HepG2 (cell line): Measurements from ENCODE around the gene VAMP8. TPM values are rescaled to one million over a fixed set of nuclear protein-coding genes. Genes with fewer than 3 reads are reported as not detected.
A peak's percentile ranks its signal among the peaks of the same experiment; 100 is the strongest.

Source experiments
- BORCS8-MEF2B ChIP-seq: sonication (generic); formaldehyde crosslinking; IDR thresholded peaks from 2 replicates; pipeline ENCODE4 v1.8.0; 2022; ENCODE audit warnings: mild to moderate bottlenecking, missing genetic modification reagents
- CTCF ChIP-seq: sonication (generic); formaldehyde crosslinking; IDR thresholded peaks from 2 replicates; pipeline ENCODE4 v1.5.0; 2020; ENCODE audit warnings: mild to moderate bottlenecking, missing genetic modification reagents, moderate library complexity
- HMG20A ChIP-seq: IDR thresholded peaks from 2 replicates; pipeline ENCODE4 v1.6.1; 2016; ENCODE audit warnings: borderline replicate concordance
- IRF1 ChIP-seq: sonication (generic); formaldehyde crosslinking; IDR thresholded peaks from 2 replicates; pipeline ENCODE4 v1.4.0; 2020; ENCODE audit warnings: low read depth, mild to moderate bottlenecking, missing genetic modification reagents
- LCORL ChIP-seq, 2 experiments: fragments of 450-650 bp in 1 of 2; sonication (generic) in 1 of 2; formaldehyde crosslinking in 1 of 2; IDR thresholded peaks; 2 replicates each; pipeline versions ENCODE4 v1.5.0 to v1.6.1; 2017 to 2020; ENCODE audit warnings: antibody characterized with exemption in 1 of 2, missing genetic modification reagents in 1 of 2
- MYPOP ChIP-seq: sonication (generic); formaldehyde crosslinking; IDR thresholded peaks from 2 replicates; pipeline ENCODE4 v1.8.1; 2023; ENCODE audit warnings: mild to moderate bottlenecking, moderate library complexity, missing genetic modification reagents
- NAIF1 ChIP-seq: sonication (generic); formaldehyde crosslinking; IDR thresholded peaks from 2 replicates; pipeline ENCODE4 v1.5.0; 2020; ENCODE audit warnings: mild to moderate bottlenecking, missing genetic modification reagents, borderline replicate concordance
- NRL ChIP-seq: sonication (generic); formaldehyde crosslinking; IDR thresholded peaks from 2 replicates; pipeline ENCODE4 v1.5.0; 2020; ENCODE audit warnings: missing genetic modification reagents, mild to moderate bottlenecking, moderate library complexity, borderline replicate concordance
- PAWR ChIP-seq: sonication (generic); formaldehyde crosslinking; IDR thresholded peaks from 2 replicates; pipeline ENCODE4 v1.4.0; 2020; ENCODE audit warnings: missing genetic modification reagents, mild to moderate bottlenecking, borderline replicate concordance
- PRDM15 ChIP-seq: sonication (generic); formaldehyde crosslinking; IDR thresholded peaks from 2 replicates; pipeline ENCODE4 v1.4.0; 2020; ENCODE audit warnings: missing genetic modification reagents
- ZC3H4 ChIP-seq: sonication (generic); formaldehyde crosslinking; IDR thresholded peaks from 2 replicates; pipeline ENCODE4 v1.4.0; 2020; ENCODE audit warnings: missing genetic modification reagents, borderline replicate concordance
- ZFP36L1 ChIP-seq: sonication (generic); formaldehyde crosslinking; IDR thresholded peaks from 2 replicates; pipeline ENCODE4 v1.8.0; 2022; ENCODE audit warnings: mild to moderate bottlenecking, missing genetic modification reagents, moderate library complexity
- ZNF274 ChIP-seq: sonication (generic); formaldehyde crosslinking; IDR thresholded peaks from 2 replicates; pipeline ENCODE4 v1.5.1; 2020; ENCODE audit warnings: mild to moderate bottlenecking, missing genetic modification reagents
- ZNF616 ChIP-seq: sonication (generic); formaldehyde crosslinking; IDR thresholded peaks from 2 replicates; pipeline ENCODE4 v1.5.0; 2020; ENCODE audit warnings: low read depth, mild to moderate bottlenecking, missing genetic modification reagents
- ZNF773 ChIP-seq: sonication (generic); formaldehyde crosslinking; IDR thresholded peaks from 2 replicates; pipeline ENCODE4 v1.4.0; 2020; ENCODE audit warnings: missing genetic modification reagents, borderline replicate concordance
- polyA plus RNA-seq, 8 experiments: library from polyadenylated mRNA; depleted of rRNA in 3 of 8; stranded (reverse) in 7 of 8; unstranded in 1 of 8; fragments of >200 nt; fragmentation: Illumina TruSeq in 4 of 8; extraction: Trizol in 4 of 8; gene quantifications; 2 replicates each; pipeline versions ENCODE4 v1.2.1 to v1.2.3, GENCODE V29; 2011 to 2016; ENCODE audit warnings: low read depth in 4 of 8, missing spikeins in 1 of 8, mixed read lengths in 1 of 8; ENCODE audit not compliant: insufficient read depth in 1 of 8
- total RNA-seq, 5 experiments: library from RNA; depleted of rRNA; stranded (reverse); fragments of >200 nt; fragmentation: Illumina TruSeq; extraction: Trizol; gene quantifications; 2 replicates each; pipeline ENCODE4 v1.2.3, GENCODE V29; 2016; ENCODE audit warnings: low read depth in 1 of 5
- TF ChIP-seq, protein P1 (sequence below): fragments of 450-650 bp; IDR thresholded peaks from 2 replicates; pipeline ENCODE4 v1.6.1; 2016
- TF ChIP-seq, protein P2 (sequence below): sonication (generic); formaldehyde crosslinking; conservative IDR thresholded peaks from 2 replicates; pipeline ENCODE4 v1.4.0; 2020; ENCODE audit warnings: missing genetic modification reagents

The VAMP8 gene
- total and polyA plus RNA-seq, 2 of the 13 experiments (the other 11 are each of a cell fraction or from before 2014, with no cell fraction given): 83.3 to 157 TPM

- 0 out of 2 replicates have a peak, but pooled peaks have one; percentile 10 for TF ChIP-seq HMG20A
- peak; percentile 89 for TF ChIP-seq ZNF274 (CRISPR knock-in tag)
- peak; percentile 88 for TF ChIP-seq NAIF1 (CRISPR knock-in tag)
- TF ChIP-seq, protein P1, sequence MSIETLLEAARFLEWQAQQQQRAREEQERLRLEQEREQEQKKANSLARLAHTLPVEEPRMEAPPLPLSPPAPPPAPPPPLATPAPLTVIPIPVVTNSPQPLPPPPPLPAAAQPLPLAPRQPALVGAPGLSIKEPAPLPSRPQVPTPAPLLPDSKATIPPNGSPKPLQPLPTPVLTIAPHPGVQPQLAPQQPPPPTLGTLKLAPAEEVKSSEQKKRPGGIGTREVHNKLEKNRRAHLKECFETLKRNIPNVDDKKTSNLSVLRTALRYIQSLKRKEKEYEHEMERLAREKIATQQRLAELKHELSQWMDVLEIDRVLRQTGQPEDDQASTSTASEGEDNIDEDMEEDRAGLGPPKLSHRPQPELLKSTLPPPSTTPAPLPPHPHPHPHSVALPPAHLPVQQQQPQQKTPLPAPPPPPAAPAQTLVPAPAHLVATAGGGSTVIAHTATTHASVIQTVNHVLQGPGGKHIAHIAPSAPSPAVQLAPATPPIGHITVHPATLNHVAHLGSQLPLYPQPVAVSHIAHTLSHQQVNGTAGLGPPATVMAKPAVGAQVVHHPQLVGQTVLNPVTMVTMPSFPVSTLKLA: peak; percentile 92
- TF ChIP-seq IRF1 (CRISPR knock-in tag): 0 out of 2 replicates have a peak, but pooled peaks have one; percentile 61
- no peak; the same call in 1 of the 2 replicates for TF ChIP-seq MYPOP (CRISPR knock-in tag)
- TF ChIP-seq NRL (CRISPR knock-in tag): peak; percentile 85; the same call in 1 of the 2 replicates
- no peak for TF ChIP-seq LCORL (IDR thresholded peaks at IDR 0.05)
- TF ChIP-seq LCORL (CRISPR knock-in tag; IDR thresholded peaks at IDR 0.05): peak; percentile 74
- TF ChIP-seq ZC3H4: peak; percentile 97
- no peak for TF ChIP-seq PAWR (CRISPR knock-in tag)
- peak; percentile 72; the same call in 1 of the 2 replicates for TF ChIP-seq ZNF773 (CRISPR knock-in tag)
- TF ChIP-seq, protein P2, sequence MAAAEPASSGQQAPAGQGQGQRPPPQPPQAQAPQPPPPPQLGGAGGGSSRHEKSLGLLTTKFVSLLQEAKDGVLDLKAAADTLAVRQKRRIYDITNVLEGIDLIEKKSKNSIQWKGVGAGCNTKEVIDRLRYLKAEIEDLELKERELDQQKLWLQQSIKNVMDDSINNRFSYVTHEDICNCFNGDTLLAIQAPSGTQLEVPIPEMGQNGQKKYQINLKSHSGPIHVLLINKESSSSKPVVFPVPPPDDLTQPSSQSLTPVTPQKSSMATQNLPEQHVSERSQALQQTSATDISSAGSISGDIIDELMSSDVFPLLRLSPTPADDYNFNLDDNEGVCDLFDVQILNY (CRISPR knock-in tag): no peak; the same call in 1 of the 2 replicates
- peak; percentile 91; the same call in 1 of the 2 replicates for TF ChIP-seq ZNF616 (CRISPR knock-in tag)
- TF ChIP-seq ZFP36L1 (CRISPR knock-in tag): peak; percentile 60
- TF ChIP-seq PRDM15 (CRISPR knock-in tag): peak; percentile 49; the same call in 1 of the 2 replicates
- TF ChIP-seq CTCF (CRISPR knock-in tag): peak; percentile 32; the same call in 1 of the 2 replicates
- no peak; the same call in 1 of the 2 replicates for TF ChIP-seq BORCS8-MEF2B
These were observed 37.8 kb upstream of the VAMP8 start (continued) for GRCh38 chr2:85539361-85540132.
